GF-D8 (cell line): Measurements from ENCODE around the gene ADAMTS2.

Experiments
- DNase-seq: peaks from one replicate; lab custom pipeline; 2025; lab: John Stamatoyannopoulos, UW

Gene ADAMTS2

DNA sequence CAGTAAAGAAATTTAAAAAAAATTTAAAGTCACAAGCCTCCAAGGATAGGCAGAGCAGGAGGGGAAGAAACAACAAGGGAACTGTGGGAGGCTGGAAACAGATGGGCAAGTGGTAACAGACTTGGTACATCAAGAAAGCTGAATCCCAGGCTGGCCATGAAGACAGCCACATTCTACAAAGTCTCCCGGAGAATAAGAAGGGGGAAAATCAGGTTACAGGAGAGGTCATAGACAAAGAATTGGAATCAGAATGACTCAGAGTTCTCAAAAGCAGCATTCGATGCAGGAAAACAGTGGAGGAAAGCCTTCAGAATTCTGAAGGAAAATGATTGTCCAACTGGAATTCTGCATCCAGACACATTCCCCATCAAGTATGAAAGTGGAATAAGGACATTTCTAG, 129.7 kb downstream of the ADAMTS2 start:
- no peak for DNase-seq

- no peak for DNase-seq
Observed at GRCh38 chr5:179214678-179215077, 130.6 kb downstream of the ADAMTS2 start.

- no peak for DNase-seq
Observed at GRCh38 chr5:179212870-179213269, 132.4 kb downstream of the ADAMTS2 start.

DNA sequence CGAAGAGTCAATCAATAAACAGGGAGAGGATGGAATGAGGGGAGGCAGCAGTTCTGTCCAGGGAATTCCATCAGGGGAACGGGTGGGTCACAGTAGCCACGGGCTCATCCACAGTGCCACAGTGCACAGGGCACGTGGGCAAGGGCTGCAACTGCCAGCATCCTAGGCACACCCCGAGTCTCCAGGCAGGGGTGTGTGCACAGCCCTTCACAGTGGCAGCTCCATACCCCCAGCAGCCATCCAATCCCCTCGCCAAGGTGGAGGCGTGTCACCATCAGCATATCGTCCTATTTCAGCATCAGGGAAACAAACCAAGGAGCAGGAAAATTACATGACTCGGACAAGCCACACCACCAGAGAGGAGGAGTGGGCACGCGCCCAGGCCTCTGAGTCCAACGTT, 133.6 kb downstream of the ADAMTS2 start:
- DNase-seq: no peak

GRCh38 chr5:179211068-179211467, 134.2 kb downstream of the ADAMTS2 start:
- no peak for DNase-seq

GRCh38 chr5:179210478-179210877, 134.8 kb downstream of the ADAMTS2 start:
- no peak for DNase-seq

DNA sequence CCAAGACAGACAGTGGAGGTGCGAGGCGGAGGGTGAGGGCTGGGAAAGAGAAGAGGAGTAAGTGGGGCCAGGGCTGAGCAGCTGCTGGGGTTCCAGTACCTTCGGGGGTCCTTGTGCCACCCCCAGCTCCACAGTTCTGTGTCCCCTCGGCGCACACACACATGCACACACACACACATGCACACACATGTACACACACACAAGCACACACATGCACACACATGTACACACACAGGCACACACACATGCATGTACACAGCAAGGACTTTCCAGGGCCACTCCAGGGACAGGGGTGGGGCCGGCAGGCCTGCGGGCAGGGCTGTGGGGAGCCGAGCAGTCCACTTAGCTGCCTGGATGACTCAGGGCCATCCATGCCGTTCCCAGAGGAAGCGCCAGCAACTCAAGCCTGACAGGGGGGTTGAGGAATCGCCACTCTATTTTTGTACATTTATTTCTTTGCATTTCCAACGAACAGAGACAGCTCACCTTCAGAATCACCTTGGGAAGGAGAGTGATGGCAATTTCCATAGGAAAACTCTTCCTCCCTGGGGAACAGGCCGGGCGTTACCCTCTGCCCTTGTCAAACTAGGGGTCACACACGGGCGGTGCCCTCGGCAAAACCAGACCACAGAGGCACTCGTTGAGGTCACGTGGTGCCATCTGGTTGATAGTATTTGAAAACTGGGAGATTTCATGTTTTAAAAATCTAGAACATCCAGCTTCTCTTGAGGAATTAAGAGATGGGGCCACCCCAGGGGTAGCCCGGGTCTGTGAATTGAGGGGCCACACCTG, 135.7 kb downstream of the ADAMTS2 start:
- no peak for DNase-seq

- no peak for DNase-seq
Observed at GRCh38 chr5:179208706-179209358, 136.4 kb downstream of the ADAMTS2 start.

DNA sequence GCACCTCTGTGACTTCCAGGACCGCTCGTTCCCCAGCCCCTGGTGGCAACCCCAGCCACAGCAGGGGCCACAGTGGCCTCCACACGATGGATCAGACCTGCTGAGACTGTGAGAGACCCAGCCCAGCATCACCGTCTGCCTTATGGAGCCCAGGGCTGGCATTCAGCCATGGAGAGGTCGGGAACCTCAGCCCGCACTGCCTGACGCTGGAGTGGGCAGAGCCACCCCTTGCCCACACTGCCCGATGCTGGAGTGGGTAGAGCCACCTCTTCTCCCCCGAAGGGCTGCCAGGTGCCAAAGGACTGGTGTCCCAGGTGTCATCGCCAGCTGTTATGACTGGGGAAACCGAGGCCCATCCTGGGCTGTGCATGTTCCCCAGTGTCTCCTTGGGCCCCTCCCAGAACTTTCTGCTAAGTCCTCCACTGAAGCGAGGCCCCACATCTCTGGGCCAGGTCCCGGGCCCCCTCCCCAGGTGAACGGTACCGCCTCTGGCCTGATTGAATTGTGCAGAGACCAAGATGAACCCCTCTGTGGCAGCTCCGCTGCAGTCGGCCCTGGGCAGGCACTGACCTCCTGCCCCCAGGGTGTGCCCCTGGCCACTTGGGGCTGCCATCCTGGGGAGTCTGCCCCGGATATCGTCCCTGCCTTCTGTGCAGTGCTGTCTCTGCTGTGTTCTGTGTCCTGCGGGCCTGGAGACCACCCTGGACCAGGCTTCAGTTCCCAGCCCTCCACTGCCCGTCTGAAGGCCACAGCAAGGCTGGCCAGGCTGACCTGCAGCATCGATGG, 137.1 kb downstream of the ADAMTS2 start:
- DNase-seq: no peak

DNA sequence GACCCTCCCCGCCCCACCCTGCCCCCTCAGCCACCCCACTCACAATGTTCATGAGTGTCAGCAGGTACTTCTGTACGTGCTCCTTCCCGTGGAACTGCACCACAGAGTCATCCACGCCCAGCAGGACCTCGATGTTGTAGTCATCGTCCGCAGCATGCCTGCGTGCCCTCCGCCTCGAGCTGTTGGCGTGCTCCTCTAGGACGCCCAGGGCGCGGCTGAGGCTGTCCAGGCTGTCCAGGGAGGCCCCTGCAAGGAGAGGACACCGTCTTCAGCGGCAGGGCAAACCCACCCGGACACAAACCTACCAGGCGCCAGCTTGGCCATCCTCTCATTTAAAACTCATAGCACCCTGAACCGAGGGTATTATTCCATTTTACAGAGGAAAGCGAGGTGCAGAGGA, 137.8 kb downstream of the ADAMTS2 start:
- no peak for DNase-seq

DNA sequence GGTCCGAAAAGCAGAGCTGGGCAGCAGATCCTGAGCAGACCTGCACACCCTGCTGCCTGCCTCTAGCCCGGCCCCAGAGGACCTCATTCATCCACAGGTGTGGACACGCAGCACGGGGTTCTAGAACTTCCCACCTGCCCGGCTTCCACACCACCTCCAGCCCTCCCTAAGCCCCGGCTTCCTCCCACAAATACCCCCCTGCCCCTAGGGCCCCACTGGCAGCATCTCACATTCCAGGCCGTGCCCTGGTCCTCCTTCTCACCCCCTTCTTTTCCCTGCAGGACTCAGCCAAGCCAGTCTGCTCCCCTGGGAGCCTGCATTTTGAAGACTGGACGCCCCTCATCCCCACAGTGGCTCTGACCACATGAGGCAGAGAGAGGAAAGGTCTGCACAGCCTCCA, 138.9 kb downstream of the ADAMTS2 start:
- DNase-seq: no peak

DNA sequence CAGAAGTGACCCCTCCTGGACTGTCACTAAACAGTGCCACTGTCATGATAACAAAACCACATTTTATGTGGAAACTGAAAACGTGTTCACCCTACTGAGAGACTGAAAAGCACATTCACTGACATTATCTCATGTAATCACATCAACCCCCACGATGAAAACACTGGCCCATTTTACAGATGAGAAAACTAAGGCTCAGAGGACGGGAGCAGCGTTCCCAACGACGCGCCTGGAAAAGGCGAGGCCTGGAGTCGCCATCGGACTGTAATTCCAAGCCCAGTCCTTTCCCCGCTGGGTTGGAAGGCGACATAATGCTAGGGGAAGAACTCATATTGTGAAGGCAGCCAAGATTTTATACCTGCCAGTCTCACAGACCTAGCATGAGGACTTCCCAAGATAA, 140.0 kb downstream of the ADAMTS2 start:
- DNase-seq: no peak

DNA sequence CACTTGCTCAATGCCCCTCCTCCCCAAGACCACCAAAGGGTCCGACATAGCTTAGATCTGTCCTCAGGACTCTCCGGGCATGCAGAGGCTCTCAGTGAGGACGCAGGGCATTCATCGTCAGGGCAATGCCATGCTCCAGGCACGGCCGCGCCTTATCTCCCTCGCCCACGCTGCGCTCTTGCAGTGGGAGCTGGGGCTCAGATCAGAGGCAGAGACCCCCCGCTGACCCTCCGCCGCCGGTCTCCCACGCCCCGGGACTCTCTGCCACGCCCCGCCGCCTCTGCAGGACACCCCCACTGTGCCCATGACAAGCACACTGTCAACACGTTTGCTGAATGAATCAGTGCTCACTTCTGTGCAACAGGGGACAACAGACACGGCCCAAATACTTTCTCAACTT, 140.7 kb downstream of the ADAMTS2 start:
- DNase-seq: no peak

- DNase-seq: no peak
Observed at GRCh38 chr5:179203248-179203647, 142.0 kb downstream of the ADAMTS2 start.

GRCh38 chr5:179201986-179202385, 143.3 kb downstream of the ADAMTS2 start:
- DNase-seq: no peak

DNA sequence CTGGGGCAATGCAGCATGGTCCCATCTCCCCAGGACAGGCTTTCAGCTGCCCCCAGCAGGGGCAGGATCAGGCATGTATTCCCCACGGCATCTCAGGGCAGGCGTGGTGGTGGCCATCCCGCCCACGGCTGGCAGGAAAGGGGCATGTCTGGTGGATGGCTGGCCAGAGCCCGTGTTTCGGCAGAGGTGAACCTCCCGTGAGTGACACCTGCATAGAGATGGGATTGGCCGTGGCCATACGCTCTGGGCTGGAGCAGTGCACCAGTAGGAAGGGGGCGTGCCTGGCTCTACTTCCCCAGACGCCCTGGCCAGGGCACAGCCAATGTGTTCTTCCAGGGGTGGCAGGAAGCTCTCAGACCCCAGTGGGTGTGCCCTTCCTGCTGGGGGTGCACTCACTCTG, 146.0 kb downstream of the ADAMTS2 start:
- no peak for DNase-seq

GRCh38 chr5:179198825-179199224, 146.4 kb downstream of the ADAMTS2 start:
- DNase-seq: no peak

GRCh38 chr5:179196405-179197079, 148.7 kb downstream of the ADAMTS2 start:
- no peak for DNase-seq

GRCh38 chr5:179195561-179196404, 149.5 kb downstream of the ADAMTS2 start:
- no peak for DNase-seq

- no peak for DNase-seq
Observed at GRCh38 chr5:179194941-179195381, 150.3 kb downstream of the ADAMTS2 start.

DNA sequence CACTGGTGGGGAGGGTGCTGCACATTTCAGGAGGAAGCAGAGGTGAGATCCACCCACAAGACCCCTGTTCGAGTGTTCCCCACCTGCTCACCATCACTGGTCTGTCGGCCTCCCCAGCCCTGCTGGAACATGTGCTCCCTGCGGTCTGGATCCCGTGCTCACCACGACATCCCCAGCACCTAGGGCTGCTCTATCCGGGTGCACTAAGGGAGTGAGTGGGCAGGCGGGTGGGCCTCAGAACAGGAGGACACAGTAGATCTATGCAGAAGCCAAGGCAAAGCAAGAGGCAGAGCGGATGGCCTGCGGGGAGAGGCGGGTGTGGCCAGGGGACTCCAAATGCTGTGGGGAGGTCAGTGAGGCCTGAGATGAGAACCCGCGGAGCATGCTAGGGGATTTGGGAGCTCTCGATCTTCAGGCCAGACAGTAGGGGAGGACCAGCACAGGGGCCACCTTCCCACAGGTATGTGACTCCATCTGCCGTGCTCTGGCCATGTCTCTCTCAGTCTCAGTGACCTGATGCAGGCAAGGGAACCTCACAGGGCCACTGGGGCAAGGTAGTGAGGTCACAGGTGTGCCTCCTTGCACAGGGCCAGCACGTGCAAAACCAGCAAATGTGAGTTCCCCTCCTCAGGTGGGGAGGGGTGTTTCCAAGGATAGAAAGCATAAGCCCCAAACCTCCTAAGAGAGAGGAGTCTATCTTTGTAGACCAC, 150.9 kb downstream of the ADAMTS2 start:
- DNase-seq: no peak
